ENCODE results near the gene ENC1.

ENC1 gene

GRCh38 chr5:74632947-74633356, 7.6 kb downstream of the ENC1 start:
- Histone ChIP-seq H3K4me3 (ENCODE audit: low read length in 2 of 2) (no peak overlapping the region), H3K36me3 (ENCODE audit: control insufficient read depth in 2 of 2, insufficient read depth in 2 of 2, low read length in 2 of 2) (peaks cover 31 to 41% of the 10 kb centered on the region in 2 donors), H3K27ac (ENCODE audit: low read depth in 2 of 2, low read length in 2 of 2) (no peak overlapping the region)

GRCh38 chr5:74631081-74631953, 9.2 kb downstream of the ENC1 start:
- peak overlapping the region; percentile 13 to 29 for H3K27ac ChIP-seq (ENCODE audit: low read depth in 2 of 2, low read length in 2 of 2)

More at GRCh38 chr5:74632947-74633356, 7.6 kb downstream of the ENC1 start:
- Histone ChIP-seq H3K9me3 (ENCODE audit: control insufficient read depth in 2 of 2, low read length in 2 of 2) (no peaks in the 10 kb centered on the region), H3K9ac (ENCODE audit: low read depth in 1 of 2, low read length in 2 of 2) (no peak overlapping the region), H3K27me3 (ENCODE audit: control insufficient read depth in 2 of 2, insufficient read depth in 2 of 2, low read length in 2 of 2) (no peaks in the 10 kb centered on the region), H3K4me1 (ENCODE audit: control insufficient read depth in 2 of 2, insufficient read depth in 2 of 2, low read length in 2 of 2) (peaks cover 17 to 21% of the 10 kb centered on the region in 2 donors)

GRCh38 chr5:74630453-74631066, 10.0 kb downstream of the ENC1 start:
- H3K27me3 ChIP-seq (ENCODE audit: control insufficient read depth in 2 of 2, insufficient read depth in 2 of 2, low read length in 2 of 2): no peaks in the 10 kb centered on the region
- peaks cover 9 to 10% of the 10 kb centered on the region in 2 donors for H3K4me1 ChIP-seq (ENCODE audit: control insufficient read depth in 2 of 2, insufficient read depth in 2 of 2, low read length in 2 of 2)
- H3K9me3 ChIP-seq (ENCODE audit: control insufficient read depth in 2 of 2, low read length in 2 of 2): no peaks in the 10 kb centered on the region
- peaks cover 28 to 34% of the 10 kb centered on the region in 2 donors for H3K36me3 ChIP-seq (ENCODE audit: control insufficient read depth in 2 of 2, insufficient read depth in 2 of 2, low read length in 2 of 2)
- H3K27ac ChIP-seq (ENCODE audit: low read depth in 2 of 2, low read length in 2 of 2): no peak overlapping the region
- no peak overlapping the region for H3K9ac ChIP-seq (ENCODE audit: low read depth in 1 of 2, low read length in 2 of 2)
- no peak overlapping the region for H3K4me3 ChIP-seq (ENCODE audit: low read length in 2 of 2)

More at GRCh38 chr5:74631081-74631953, 9.2 kb downstream of the ENC1 start:
- Histone ChIP-seq H3K27me3 (ENCODE audit: control insufficient read depth in 2 of 2, insufficient read depth in 2 of 2, low read length in 2 of 2) (no peaks in the 10 kb centered on the region), H3K9me3 (ENCODE audit: control insufficient read depth in 2 of 2, low read length in 2 of 2) (no peaks in the 10 kb centered on the region), H3K36me3 (ENCODE audit: control insufficient read depth in 2 of 2, insufficient read depth in 2 of 2, low read length in 2 of 2) (peaks cover 31 to 41% of the 10 kb centered on the region in 2 donors), H3K9ac (ENCODE audit: low read depth in 1 of 2, low read length in 2 of 2) (no peak overlapping the region), H3K4me1 (ENCODE audit: control insufficient read depth in 2 of 2, insufficient read depth in 2 of 2, low read length in 2 of 2) (peaks cover 9 to 14% of the 10 kb centered on the region in 2 donors), H3K4me3 (ENCODE audit: low read length in 2 of 2) (no peak overlapping the region)

- H3K4me1 ChIP-seq (ENCODE audit: control insufficient read depth in 2 of 2, insufficient read depth in 2 of 2, low read length in 2 of 2): peaks cover 9 to 10% of the 10 kb centered on the region in 2 donors
- no peak overlapping the region for H3K9ac ChIP-seq (ENCODE audit: low read depth in 1 of 2, low read length in 2 of 2)
- H3K27me3 ChIP-seq (ENCODE audit: control insufficient read depth in 2 of 2, insufficient read depth in 2 of 2, low read length in 2 of 2): no peaks in the 10 kb centered on the region
- H3K27ac ChIP-seq (ENCODE audit: low read depth in 2 of 2, low read length in 2 of 2): no peak overlapping the region
- no peak overlapping the region for H3K4me3 ChIP-seq (ENCODE audit: low read length in 2 of 2)
- H3K36me3 ChIP-seq (ENCODE audit: control insufficient read depth in 2 of 2, insufficient read depth in 2 of 2, low read length in 2 of 2): peaks cover 16 to 22% of the 10 kb centered on the region in 2 donors
- H3K9me3 ChIP-seq (ENCODE audit: control insufficient read depth in 2 of 2, low read length in 2 of 2): no peaks in the 10 kb centered on the region
These were observed 11.2 kb downstream of the ENC1 start for GRCh38 chr5:74629326-74629725.

DNA sequence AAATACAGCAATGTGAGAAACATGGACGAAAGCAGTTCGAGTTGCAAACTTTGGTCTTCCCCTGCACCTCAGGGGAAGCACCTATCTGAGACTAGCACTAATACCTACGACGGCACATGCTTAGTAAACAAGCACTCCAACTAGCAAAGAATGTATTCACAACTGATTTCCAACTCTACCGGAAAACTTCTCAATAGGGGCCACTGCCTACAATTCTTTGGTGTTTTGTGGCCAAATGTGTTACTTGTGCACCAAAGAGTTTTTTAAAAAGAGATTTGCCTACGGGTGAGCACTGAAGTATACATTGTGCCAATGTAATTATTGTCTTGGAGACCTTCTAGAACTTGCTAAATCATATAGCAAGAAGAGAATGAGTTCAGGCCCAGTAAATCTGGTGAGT, 12.2 kb downstream of the ENC1 start:
- Histone ChIP-seq H3K4me3 (ENCODE audit: low read length in 2 of 2) (no peak overlapping the region), H3K27ac (ENCODE audit: low read depth in 2 of 2, low read length in 2 of 2) (no peak overlapping the region), H3K36me3 (ENCODE audit: control insufficient read depth in 2 of 2, insufficient read depth in 2 of 2, low read length in 2 of 2) (peaks cover 12 to 17% of the 10 kb centered on the region in 2 donors), H3K4me1 (ENCODE audit: control insufficient read depth in 2 of 2, insufficient read depth in 2 of 2, low read length in 2 of 2) (peaks cover 9 to 10% of the 10 kb centered on the region in 2 donors), H3K27me3 (ENCODE audit: control insufficient read depth in 2 of 2, insufficient read depth in 2 of 2, low read length in 2 of 2) (no peaks in the 10 kb centered on the region), H3K9me3 (ENCODE audit: control insufficient read depth in 2 of 2, low read length in 2 of 2) (no peaks in the 10 kb centered on the region), H3K9ac (ENCODE audit: low read depth in 1 of 2, low read length in 2 of 2) (no peak overlapping the region)

DNA sequence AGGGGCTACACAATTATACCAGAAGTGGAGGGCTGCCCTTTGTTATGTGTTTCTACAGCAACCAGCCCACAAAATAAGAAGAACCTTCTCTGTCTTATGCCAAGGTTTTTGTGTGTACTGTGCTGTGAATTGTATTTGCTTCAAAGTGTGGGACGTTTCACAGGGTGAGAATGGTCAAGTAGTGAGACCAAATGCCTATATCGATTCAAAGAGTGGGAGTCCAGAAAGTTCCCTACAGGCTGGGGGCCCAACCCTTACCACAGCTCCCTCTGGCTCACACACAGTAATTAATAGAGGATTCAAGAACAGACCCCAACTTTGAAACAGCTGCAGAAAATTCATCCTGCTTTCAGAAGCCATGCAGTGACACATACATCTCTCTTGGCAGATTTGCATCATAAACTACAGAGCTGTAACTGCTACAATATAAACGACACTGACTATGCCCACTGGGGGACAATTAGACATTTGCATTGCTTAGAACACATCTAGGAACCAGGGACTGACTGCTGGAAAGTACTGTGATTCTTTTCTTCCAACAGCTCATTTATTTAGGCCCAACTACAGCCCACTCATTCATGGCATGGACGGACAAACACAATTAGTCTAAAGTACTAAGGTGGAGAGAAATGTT, 12.8 kb downstream of the ENC1 start:
- Histone ChIP-seq H3K9me3 (ENCODE audit: control insufficient read depth in 2 of 2, low read length in 2 of 2) (no peaks in the 10 kb centered on the region), H3K27ac (ENCODE audit: low read depth in 2 of 2, low read length in 2 of 2) (no peak overlapping the region), H3K9ac (ENCODE audit: low read depth in 1 of 2, low read length in 2 of 2) (no peak overlapping the region), H3K4me1 (ENCODE audit: control insufficient read depth in 2 of 2, insufficient read depth in 2 of 2, low read length in 2 of 2) (peaks cover 8 to 9% of the 10 kb centered on the region in 2 donors), H3K4me3 (ENCODE audit: low read length in 2 of 2) (no peak overlapping the region), H3K36me3 (ENCODE audit: control insufficient read depth in 2 of 2, insufficient read depth in 2 of 2, low read length in 2 of 2) (peaks cover 10 to 17% of the 10 kb centered on the region in 2 donors), H3K27me3 (ENCODE audit: control insufficient read depth in 2 of 2, insufficient read depth in 2 of 2, low read length in 2 of 2) (no peaks in the 10 kb centered on the region)

DNA sequence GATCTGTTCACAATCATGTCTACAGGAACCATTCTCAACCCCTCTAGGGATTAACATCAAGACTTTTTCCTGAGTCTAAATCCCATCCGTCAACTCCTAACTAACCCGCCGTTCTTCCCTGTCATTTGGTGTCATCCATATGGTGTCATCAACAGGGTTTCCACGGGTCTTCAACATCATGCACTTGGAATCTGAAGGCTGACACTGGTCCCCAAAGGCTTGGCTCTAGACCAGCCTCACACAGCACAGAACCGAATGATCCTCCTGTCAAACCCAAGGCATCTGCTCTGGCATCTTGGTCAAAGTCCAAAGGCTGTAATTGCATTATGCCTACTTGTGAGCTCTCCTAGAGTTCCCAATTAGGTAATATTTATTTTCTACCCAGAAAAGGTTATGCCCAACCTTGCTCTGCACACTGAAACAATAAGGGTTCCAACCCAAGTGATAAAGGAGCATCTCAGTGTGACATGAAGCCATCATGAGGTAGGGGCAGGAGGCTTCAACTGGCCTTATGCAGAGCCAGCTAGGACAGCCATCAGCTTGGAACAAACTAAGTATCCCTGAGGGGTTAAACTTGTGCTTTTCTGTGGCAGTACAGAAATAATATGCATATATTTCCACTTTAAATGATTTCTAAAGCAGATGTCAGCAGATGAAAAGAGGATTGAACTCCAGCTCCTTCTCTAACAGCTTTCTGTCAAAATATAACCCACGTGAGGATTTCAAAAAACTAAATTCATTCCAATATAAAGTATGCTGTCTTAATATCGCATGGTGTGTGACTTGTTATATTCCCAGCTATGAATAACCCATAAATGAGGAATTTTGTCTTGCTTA, 13.9 kb downstream of the ENC1 start:
- Histone ChIP-seq H3K4me3 (ENCODE audit: low read length in 2 of 2) (no peak overlapping the region), H3K36me3 (ENCODE audit: control insufficient read depth in 2 of 2, insufficient read depth in 2 of 2, low read length in 2 of 2) (peaks cover 10 to 14% of the 10 kb centered on the region in 2 donors), H3K9me3 (ENCODE audit: control insufficient read depth in 2 of 2, low read length in 2 of 2) (no peaks in the 10 kb centered on the region), H3K27me3 (ENCODE audit: control insufficient read depth in 2 of 2, insufficient read depth in 2 of 2, low read length in 2 of 2) (no peaks in the 10 kb centered on the region), H3K9ac (ENCODE audit: low read depth in 1 of 2, low read length in 2 of 2) (no peak overlapping the region), H3K4me1 (ENCODE audit: control insufficient read depth in 2 of 2, insufficient read depth in 2 of 2, low read length in 2 of 2) (peaks cover 2% of the 10 kb centered on the region in 2 donors), H3K27ac (ENCODE audit: low read depth in 2 of 2, low read length in 2 of 2) (no peak overlapping the region)

GRCh38 chr5:74625742-74626241, 14.7 kb downstream of the ENC1 start:
- Histone ChIP-seq H3K4me1 (ENCODE audit: control insufficient read depth in 2 of 2, insufficient read depth in 2 of 2, low read length in 2 of 2) (peaks cover 0 to 2% of the 10 kb centered on the region in 2 donors), H3K9me3 (ENCODE audit: control insufficient read depth in 2 of 2, low read length in 2 of 2) (no peaks in the 10 kb centered on the region), H3K9ac (ENCODE audit: low read depth in 1 of 2, low read length in 2 of 2) (no peak overlapping the region), H3K36me3 (ENCODE audit: control insufficient read depth in 2 of 2, insufficient read depth in 2 of 2, low read length in 2 of 2) (peaks cover 10 to 14% of the 10 kb centered on the region in 2 donors), H3K4me3 (ENCODE audit: low read length in 2 of 2) (no peak overlapping the region), H3K27me3 (ENCODE audit: control insufficient read depth in 2 of 2, insufficient read depth in 2 of 2, low read length in 2 of 2) (no peaks in the 10 kb centered on the region), H3K27ac (ENCODE audit: low read depth in 2 of 2, low read length in 2 of 2) (no peak overlapping the region)

- Histone ChIP-seq H3K9ac (ENCODE audit: low read depth in 1 of 2, low read length in 2 of 2) (no peak overlapping the region), H3K9me3 (ENCODE audit: control insufficient read depth in 2 of 2, low read length in 2 of 2) (no peaks in the 10 kb centered on the region), H3K4me3 (ENCODE audit: low read length in 2 of 2) (no peak overlapping the region), H3K27me3 (ENCODE audit: control insufficient read depth in 2 of 2, insufficient read depth in 2 of 2, low read length in 2 of 2) (no peaks in the 10 kb centered on the region), H3K4me1 (ENCODE audit: control insufficient read depth in 2 of 2, insufficient read depth in 2 of 2, low read length in 2 of 2) (peaks cover 0 to 2% of the 10 kb centered on the region in 2 donors), H3K36me3 (ENCODE audit: control insufficient read depth in 2 of 2, insufficient read depth in 2 of 2, low read length in 2 of 2) (peaks cover 10% of the 10 kb centered on the region in 2 donors), H3K27ac (ENCODE audit: low read depth in 2 of 2, low read length in 2 of 2) (no peak overlapping the region)
These were observed 15.5 kb downstream of the ENC1 start for GRCh38 chr5:74624931-74625505.
